Measurements from ENCODE around the gene TMEM179. TPM values are rescaled to one million over a fixed set of nuclear protein-coding genes. Genes with fewer than 3 reads are reported as not detected.

TMEM179 gene
- total RNA-seq, 1 experiment from 2014 or later: not detected

GRCh38 chr14:104579507-104579906 is 25.1 kb downstream of the TMEM179 start, which contains the start of gene C14orf180:
C14orf180 (plus strand) TSS chr14:104579764; CDS start chr14:104586431, 6,667 bp downstream.
- DNase-seq (no peak), ATAC-seq (no peak)
- Histone ChIP-seq H3K79me2 (ENCODE audit: low read length) (no peaks in the 10 kb centered on the region), H4K20me1 (ENCODE audit: low read length) (no peaks in the 10 kb centered on the region), H3K4me1 (ENCODE audit: insufficient read depth, low read length) (no peaks in the 10 kb centered on the region), H3F3A (ENCODE audit: low read length, unreplicated experiment) (no peaks in the 10 kb centered on the region), H3K4me2 (ENCODE audit: low read length) (no peak within 1 kb of the TSS), H3K36me3 (ENCODE audit: low read depth, low read length) (no peaks in the 10 kb centered on the region), H2AFZ (ENCODE audit: low read length) (no peak within 1 kb of the TSS), H3K9ac (ENCODE audit: low read length) (no peak within 1 kb of the TSS), H3K27me3 (ENCODE audit: low read length) (peaks cover 48% of the 10 kb centered on the region), H3K4me3 (ENCODE audit: low read length) (no peak within 1 kb of the TSS), H3K9me3 (ENCODE audit: low read length) (no peaks in the 10 kb centered on the region), H3K27ac (ENCODE audit: low read length) (no peak within 1 kb of the TSS), H3K9me2 (replicated peaks; ENCODE audit: low read length) (no peaks in the 10 kb centered on the region)
- CTCF ChIA-PET: no interaction called here
- TF ChIP-seq EZH2phosphoT487 (IDR thresholded peaks at IDR 0.05; ENCODE audit: borderline replicate concordance, low read length) (no peak), CTCF (conservative IDR thresholded peaks at IDR 0.05; ENCODE audit: low read depth, low read length) (no peak), EZH2 (IDR thresholded peaks at IDR 0.05; ENCODE audit: low read length, unreplicated experiment) (no peak)
- no TSS peak for BruUV-seq (replicated peaks)
- intact Hi-C loops (cut with micrococcal nuclease): loop anchor here (10.0 kb wide), 1 partner anchor 55 kb away; no protein-coding TSS in a partner anchor
- POLR2A ChIA-PET (ENCODE audit: unreplicated experiment): no interaction called here

GRCh38 chr14:104578321-104578720 is 26.3 kb downstream of the TMEM179 start:
- H3K4me3 ChIP-seq (ENCODE audit: low read length): no peak overlapping the region
- no peak for DNase-seq
- POLR2A ChIA-PET (ENCODE audit: unreplicated experiment): no interaction called here
- H2AFZ ChIP-seq (ENCODE audit: low read length): no peak overlapping the region
- no peak overlapping the region for H3K4me2 ChIP-seq (ENCODE audit: low read length)
- H3K27ac ChIP-seq (ENCODE audit: low read length): no peak overlapping the region
- ATAC-seq: no peak
- intact Hi-C loops (cut with micrococcal nuclease): loop anchor here (10.0 kb wide), 1 partner anchor 56 kb away; no protein-coding TSS in a partner anchor
- H3K36me3 ChIP-seq (ENCODE audit: low read depth, low read length): no peaks in the 10 kb centered on the region
- no peaks in the 10 kb centered on the region for H3F3A ChIP-seq (ENCODE audit: low read length, unreplicated experiment)
- CTCF ChIA-PET: no interaction called here
- no peaks in the 10 kb centered on the region for H3K9me3 ChIP-seq (ENCODE audit: low read length)
- H3K9me2 ChIP-seq (replicated peaks; ENCODE audit: low read length): no peaks in the 10 kb centered on the region
- H3K27me3 ChIP-seq (ENCODE audit: low read length): peaks cover 48% of the 10 kb centered on the region
- no peaks in the 10 kb centered on the region for H3K79me2 ChIP-seq (ENCODE audit: low read length)
- BruUV-seq (replicated peaks): no TSS peak
- H4K20me1 ChIP-seq (ENCODE audit: low read length): no peaks in the 10 kb centered on the region
- TF ChIP-seq CTCF (conservative IDR thresholded peaks at IDR 0.05; ENCODE audit: low read depth, low read length) (no peak), EZH2phosphoT487 (IDR thresholded peaks at IDR 0.05; ENCODE audit: borderline replicate concordance, low read length) (no peak), EZH2 (IDR thresholded peaks at IDR 0.05; ENCODE audit: low read length, unreplicated experiment) (no peak)
- no peak overlapping the region for H3K9ac ChIP-seq (ENCODE audit: low read length)
- H3K4me1 ChIP-seq (ENCODE audit: insufficient read depth, low read length): no peaks in the 10 kb centered on the region

GRCh38 chr14:104577847-104578301 is 26.7 kb downstream of the TMEM179 start:
- no peaks in the 10 kb centered on the region for H3K79me2 ChIP-seq (ENCODE audit: low read length)
- no peaks in the 10 kb centered on the region for H3K36me3 ChIP-seq (ENCODE audit: low read depth, low read length)
- H3K4me3 ChIP-seq (ENCODE audit: low read length): no peak overlapping the region
- DNase-seq: no peak
- no peak overlapping the region for H2AFZ ChIP-seq (ENCODE audit: low read length)
- no peaks in the 10 kb centered on the region for H3K4me1 ChIP-seq (ENCODE audit: insufficient read depth, low read length)
- peaks cover 47% of the 10 kb centered on the region for H3K27me3 ChIP-seq (ENCODE audit: low read length)
- ChIA-PET POLR2A (ENCODE audit: unreplicated experiment) (no interaction called here), CTCF (no interaction called here)
- no peak for ATAC-seq
- no TSS peak for BruUV-seq (replicated peaks)
- no peaks in the 10 kb centered on the region for H3F3A ChIP-seq (ENCODE audit: low read length, unreplicated experiment)
- no peaks in the 10 kb centered on the region for H3K9me2 ChIP-seq (replicated peaks; ENCODE audit: low read length)
- no peak overlapping the region for H3K27ac ChIP-seq (ENCODE audit: low read length)
- H3K9ac ChIP-seq (ENCODE audit: low read length): no peak overlapping the region
- no peak for TF ChIP-seq EZH2 (IDR thresholded peaks at IDR 0.05; ENCODE audit: low read length, unreplicated experiment)
- TF ChIP-seq EZH2phosphoT487 (IDR thresholded peaks at IDR 0.05; ENCODE audit: borderline replicate concordance, low read length): no peak
- no peak for TF ChIP-seq CTCF (conservative IDR thresholded peaks at IDR 0.05; ENCODE audit: low read depth, low read length)
- H4K20me1 ChIP-seq (ENCODE audit: low read length): no peaks in the 10 kb centered on the region
- intact Hi-C loops (cut with micrococcal nuclease): loop anchor here (10.0 kb wide), 1 partner anchor 57 kb away; no protein-coding TSS in a partner anchor
- no peak overlapping the region for H3K4me2 ChIP-seq (ENCODE audit: low read length)
- H3K9me3 ChIP-seq (ENCODE audit: low read length): no peaks in the 10 kb centered on the region
